Measurements from ENCODE around the gene SORBS1.

DNA sequence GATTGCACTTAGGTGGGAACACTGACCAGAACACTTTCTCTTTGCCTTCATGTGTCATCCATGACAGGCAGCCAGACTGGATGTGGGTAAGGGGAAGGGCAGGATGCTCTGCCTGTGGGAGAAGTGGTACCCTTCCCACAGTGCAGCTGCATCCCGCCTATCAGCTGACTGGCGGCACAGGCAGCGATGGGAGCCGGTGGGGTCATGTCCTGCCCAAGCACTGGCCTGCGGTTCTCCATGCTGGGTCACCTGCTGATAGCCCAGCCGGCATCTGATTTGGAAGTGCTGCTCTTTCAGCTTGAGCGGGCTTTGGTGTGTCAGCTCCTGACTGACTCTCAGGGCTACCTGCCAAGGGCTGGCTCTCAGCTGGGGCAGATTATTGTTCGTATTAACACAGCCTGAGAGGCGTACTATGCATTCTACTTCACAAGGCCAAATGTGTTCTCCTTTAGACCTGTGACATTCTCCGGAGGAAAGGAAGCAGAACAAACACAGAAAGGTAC, 165.2 kb downstream of the SORBS1 start:
- no peak for TF ChIP-seq CTCF (IDR thresholded peaks at IDR 0.05; ENCODE audit: extremely low read depth in 1 of 2, insufficient read depth in 1 of 2, low read depth in 1 of 2, low read length in 2 of 2)
- TF ChIP-seq EZH2 (IDR thresholded peaks at IDR 0.05; ENCODE audit: borderline replicate concordance, low read depth, low read length, severe bottlenecking): no peak

All from endothelial cell of umbilical vein (primary cell).